ENCODE data around the gene COQ9. TPM values are rescaled to one million over a fixed set of nuclear protein-coding genes. Genes with fewer than 3 reads are reported as not detected.
A peak's percentile ranks its signal among the peaks of the same experiment; 100 is the strongest.

COQ9 gene
- total RNA-seq, 2 donors from 2014 or later, result 34.5 to 38.2 TPM

GRCh38 chr16:57452021-57452420, 4.7 kb downstream of the COQ9 start:
- no peaks in the 10 kb centered on the region for H3K4me1 ChIP-seq (ENCODE audit: control insufficient read depth, insufficient read depth, low read length)
- H3K27me3 Mint-ChIP-seq (ENCODE audit: insufficient read depth), result no peaks in the 10 kb centered on the region
- no peaks in the 10 kb centered on the region for H3K4me1 Mint-ChIP-seq
- H3K27me3 ChIP-seq (ENCODE audit: control insufficient read depth, insufficient read depth, low read length, poor library complexity, severe bottlenecking), result no peaks in the 10 kb centered on the region
- no peak overlapping the region for H3K4me3 Mint-ChIP-seq
- 94 to 96% methylated on average over 10 of the region's 10 CpGs for WGBS, 2 experiments (ENCODE audit: insufficient coverage in 1 of 2, insufficient read length in 1 of 2)
- no peak overlapping the region for H3K27ac Mint-ChIP-seq
- no peak for TF ChIP-seq CTCF (conservative IDR thresholded peaks at IDR 0.05)
- H3K36me3 ChIP-seq (ENCODE audit: control insufficient read depth, insufficient read depth, low read length), result peaks cover 39% of the 10 kb centered on the region
- peaks cover 38% of the 10 kb centered on the region for H3K36me3 Mint-ChIP-seq (ENCODE audit: low read depth)
- H3K9ac ChIP-seq (ENCODE audit: extremely low read depth, low read length, poor library complexity, severe bottlenecking), result no peak overlapping the region
- H3K27ac ChIP-seq (ENCODE audit: low read depth, low read length), result no peak overlapping the region
- no peaks in the 10 kb centered on the region for H3K9me3 ChIP-seq (ENCODE audit: control insufficient read depth, low read length)
- no peak for DNase-seq
- no peaks in the 10 kb centered on the region for H3K9me3 Mint-ChIP-seq
- H3K4me3 ChIP-seq (ENCODE audit: low read length), result no peak overlapping the region

GRCh38 chr16:57462209-57462977, 15.1 kb downstream of the COQ9 start, which contains the start of gene POLR2C:
Gene POLR2C (plus strand): TSS chr16:57462679. CDS start chr16:57462725, 46 bp downstream.
- no peaks in the 10 kb centered on the region for H3K9me3 Mint-ChIP-seq
- Histone ChIP-seq H3K27me3 (ENCODE audit: control insufficient read depth, insufficient read depth, low read length, poor library complexity, severe bottlenecking) (no peaks in the 10 kb centered on the region), H3K4me1 (ENCODE audit: control insufficient read depth, insufficient read depth, low read length) (no peaks in the 10 kb centered on the region), H3K9ac (ENCODE audit: extremely low read depth, low read length, poor library complexity, severe bottlenecking) (peak within 1 kb of the TSS; percentile 69), H3K27ac (ENCODE audit: low read depth, low read length) (no peak within 1 kb of the TSS), H3K4me3 (ENCODE audit: low read length) (peak within 1 kb of the TSS; percentile 94), H3K36me3 (ENCODE audit: control insufficient read depth, insufficient read depth, low read length) (peaks cover 59% of the 10 kb centered on the region), H3K9me3 (ENCODE audit: control insufficient read depth, low read length) (no peaks in the 10 kb centered on the region)
- peak within 1 kb of the TSS; percentile 99 for H3K27ac Mint-ChIP-seq
- no peaks in the 10 kb centered on the region for H3K27me3 Mint-ChIP-seq (ENCODE audit: insufficient read depth)
- H3K36me3 Mint-ChIP-seq (ENCODE audit: low read depth), result peaks cover 69% of the 10 kb centered on the region
- peak within 1 kb of the TSS; percentile 97 for H3K4me3 Mint-ChIP-seq
- 5 to 7% methylated on average over 14 to 42 of the region's 47 CpGs for WGBS, 2 experiments (ENCODE audit: insufficient coverage in 1 of 2, insufficient read length in 1 of 2)
- TF ChIP-seq CTCF (conservative IDR thresholded peaks at IDR 0.05), result peak; percentile 96
- H3K4me1 Mint-ChIP-seq, result no peaks in the 10 kb centered on the region
- DNase-seq, result peak; percentile 96

- Mint-ChIP-seq H3K36me3 (ENCODE audit: low read depth) (peaks cover 70% of the 10 kb centered on the region), H3K4me1 (no peaks in the 10 kb centered on the region), H3K27me3 (ENCODE audit: insufficient read depth) (no peaks in the 10 kb centered on the region), H3K9me3 (no peaks in the 10 kb centered on the region), H3K4me3 (peak overlapping the region; percentile 97), H3K27ac (peak overlapping the region; percentile 99)
- H3K4me1 ChIP-seq (ENCODE audit: control insufficient read depth, insufficient read depth, low read length), result no peaks in the 10 kb centered on the region
- no peaks in the 10 kb centered on the region for H3K27me3 ChIP-seq (ENCODE audit: control insufficient read depth, insufficient read depth, low read length, poor library complexity, severe bottlenecking)
- H3K4me3 ChIP-seq (ENCODE audit: low read length), result peak overlapping the region; percentile 94
- no peak overlapping the region for H3K27ac ChIP-seq (ENCODE audit: low read depth, low read length)
- H3K36me3 ChIP-seq (ENCODE audit: control insufficient read depth, insufficient read depth, low read length), result peaks cover 59% of the 10 kb centered on the region
- WGBS, 2 experiments (ENCODE audit: insufficient coverage in 1 of 2, insufficient read length in 1 of 2), result 0 to 1% methylated on average over 1 to 16 of the region's 16 CpGs
- DNase-seq, result no peak
- peak overlapping the region; percentile 69 for H3K9ac ChIP-seq (ENCODE audit: extremely low read depth, low read length, poor library complexity, severe bottlenecking)
- H3K9me3 ChIP-seq (ENCODE audit: control insufficient read depth, low read length), result no peaks in the 10 kb centered on the region
- TF ChIP-seq CTCF (conservative IDR thresholded peaks at IDR 0.05), result no peak
These were observed 15.7 kb downstream of the COQ9 start for GRCh38 chr16:57462978-57463362.
